Right kidney (tissue), 1 donor: ENCODE data around the gene SFSWAP.
"Not testable (repeated sequence)": the region's sequence is repeated elsewhere in the genome, so short reads cannot be mapped to it uniquely, and the experiment has no call there.

Source experiments
- DNase-seq: peaks from one replicate; pipeline ENCODE4 v3.0.0-alpha.2; 2016

SFSWAP gene

GRCh38 chr12:131701705-131702572 lies 9.0 kb upstream of the SFSWAP start:
- no peak for DNase-seq

GRCh38 chr12:131702573-131702877 lies 8.4 kb upstream of the SFSWAP start:
- DNase-seq = no peak

- no peak for DNase-seq
Measured at GRCh38 chr12:131703161-131703560, 7.7 kb upstream of the SFSWAP start.

GRCh38 chr12:131704509-131704908 lies 6.4 kb upstream of the SFSWAP start:
- no peak for DNase-seq

DNA sequence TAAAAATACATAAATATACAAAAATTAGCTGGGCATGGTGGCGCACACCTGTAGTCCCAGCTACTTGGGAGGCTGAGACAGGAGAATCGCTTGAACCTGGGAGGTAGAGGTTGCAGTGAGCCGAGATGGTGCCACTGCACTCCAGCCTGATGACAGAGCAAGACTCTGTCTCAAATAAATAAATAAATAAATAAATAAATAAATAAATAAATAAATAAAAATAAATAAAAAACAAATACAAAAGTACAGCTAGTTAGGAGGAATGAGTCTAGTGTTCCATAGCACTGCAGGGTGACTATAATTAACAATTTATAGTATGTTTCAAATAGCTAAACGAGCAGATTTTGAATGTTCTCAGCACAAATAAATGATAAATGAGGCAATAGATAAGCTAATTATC lies 4.2 kb upstream of the SFSWAP start:
- not testable (repeated sequence) for DNase-seq

- DNase-seq = no peak
Measured at GRCh38 chr12:131709226-131709625, 1.7 kb upstream of the SFSWAP start.

DNA sequence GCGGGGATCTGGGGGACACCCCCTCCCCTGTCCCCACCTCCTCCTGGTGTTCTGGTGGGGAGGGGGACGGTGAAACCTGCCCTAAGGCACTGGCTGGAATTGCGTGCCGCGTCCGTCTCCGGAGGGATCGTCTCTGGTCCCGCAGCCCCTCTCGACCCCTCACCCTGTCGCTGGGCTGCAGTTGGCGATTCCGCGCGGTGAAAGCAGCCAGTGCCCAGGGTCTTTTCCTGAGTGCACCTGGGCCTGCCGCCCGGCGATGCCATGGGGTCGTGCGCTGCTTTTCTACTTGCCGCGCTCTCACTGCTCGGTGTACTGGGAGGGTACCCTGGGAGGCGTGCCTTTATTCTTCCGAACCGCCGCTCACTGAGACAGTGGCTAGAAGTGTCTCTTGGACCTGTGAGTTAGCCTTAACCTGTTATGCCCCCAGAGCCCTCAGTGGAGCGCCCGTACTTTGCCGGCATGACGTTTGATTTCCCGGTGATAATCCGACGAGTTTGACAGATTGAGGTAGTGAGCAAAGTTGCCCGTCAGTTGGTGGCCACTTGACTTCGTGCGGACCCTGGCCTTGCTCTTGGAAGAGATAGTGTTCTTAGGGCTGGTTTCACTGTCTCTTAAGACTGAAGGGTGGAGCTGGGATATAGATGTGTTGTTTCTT lies 788 bp downstream of the SFSWAP start:
- DNase-seq = no peak

GRCh38 chr12:131713349-131713748 lies 2.5 kb downstream of the SFSWAP start:
- DNase-seq = no peak

DNA sequence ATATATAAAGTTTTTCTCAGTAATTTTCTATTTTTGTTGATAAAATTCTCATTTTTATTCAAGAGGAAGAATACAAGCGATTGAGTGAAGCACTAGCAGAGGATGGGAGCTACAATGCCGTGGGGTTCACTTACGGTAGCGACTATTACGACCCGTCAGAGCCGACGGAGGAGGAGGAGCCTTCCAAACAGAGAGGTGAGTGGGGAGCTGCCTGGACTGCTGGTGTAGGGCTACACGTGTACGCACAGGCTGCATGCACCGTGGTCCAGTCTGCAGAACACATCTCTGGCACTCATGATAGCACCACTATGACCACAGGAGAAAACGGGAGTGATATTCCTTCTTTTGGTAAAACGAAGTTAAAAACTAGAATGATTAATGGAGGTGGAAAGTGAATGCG lies 3.9 kb downstream of the SFSWAP start:
- no peak for DNase-seq

DNA sequence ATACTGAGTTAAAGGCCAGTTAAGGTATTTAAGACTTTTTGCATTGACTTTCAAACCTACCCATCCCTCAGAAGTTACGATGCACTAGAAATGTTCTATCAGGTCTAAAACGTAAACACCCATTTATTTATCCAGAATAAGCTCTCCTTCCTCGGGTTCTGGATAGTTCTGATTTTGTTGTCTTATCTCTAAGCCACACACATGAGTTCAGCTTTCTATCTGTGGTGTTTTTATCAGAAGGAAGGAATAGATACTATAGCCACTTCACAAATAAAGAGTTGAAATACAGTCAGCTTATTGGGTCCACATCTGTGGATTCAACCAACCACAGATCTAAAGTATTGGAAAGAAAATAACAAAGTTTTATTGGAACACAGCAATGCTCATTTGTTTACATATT lies 5.4 kb downstream of the SFSWAP start:
- no peak for DNase-seq

DNA sequence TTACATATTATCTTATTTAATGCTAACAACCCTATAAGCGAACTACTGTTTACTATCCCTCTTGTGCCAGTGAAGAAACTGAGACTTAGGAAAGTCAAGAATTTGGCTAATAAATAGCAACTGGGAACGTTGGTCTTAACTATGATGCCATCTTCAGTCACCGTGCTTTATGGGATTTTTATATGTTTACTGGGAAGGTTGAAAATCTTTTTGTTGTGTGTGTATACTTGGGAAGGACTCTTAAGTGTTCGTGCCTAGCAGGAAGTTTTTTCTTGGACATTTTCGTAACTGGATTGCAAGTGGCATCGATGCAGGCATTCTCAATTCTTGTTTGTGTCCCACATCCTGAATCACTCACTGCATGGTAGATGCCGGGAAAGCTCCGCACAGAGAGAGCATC lies 9.4 kb downstream of the SFSWAP start:
- DNase-seq = no peak

- DNase-seq = no peak
Measured at GRCh38 chr12:131720921-131721320, 10.0 kb downstream of the SFSWAP start.

GRCh38 chr12:131721548-131721947 lies 10.7 kb downstream of the SFSWAP start:
- no peak for DNase-seq

DNA sequence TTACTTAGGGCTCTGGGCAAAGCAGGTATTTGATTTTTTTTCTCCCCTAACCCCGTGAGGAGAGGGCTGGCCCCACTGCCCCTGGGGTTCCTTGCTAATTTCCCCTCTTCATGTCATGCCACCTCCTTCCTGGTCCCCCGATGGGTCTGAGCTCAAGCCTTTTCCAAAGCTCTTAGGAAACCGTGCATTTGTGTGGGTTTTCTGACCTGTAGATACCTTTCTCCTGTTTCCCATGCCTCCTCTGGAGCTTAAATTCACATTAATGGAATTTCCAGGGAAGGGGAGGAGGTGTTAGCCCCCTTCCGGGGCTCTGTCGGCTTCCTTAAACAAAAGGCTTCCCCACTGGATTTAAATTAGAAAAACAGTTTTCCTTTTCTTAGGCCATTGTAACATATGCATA lies 12.6 kb downstream of the SFSWAP start:
- no peak for DNase-seq

DNA sequence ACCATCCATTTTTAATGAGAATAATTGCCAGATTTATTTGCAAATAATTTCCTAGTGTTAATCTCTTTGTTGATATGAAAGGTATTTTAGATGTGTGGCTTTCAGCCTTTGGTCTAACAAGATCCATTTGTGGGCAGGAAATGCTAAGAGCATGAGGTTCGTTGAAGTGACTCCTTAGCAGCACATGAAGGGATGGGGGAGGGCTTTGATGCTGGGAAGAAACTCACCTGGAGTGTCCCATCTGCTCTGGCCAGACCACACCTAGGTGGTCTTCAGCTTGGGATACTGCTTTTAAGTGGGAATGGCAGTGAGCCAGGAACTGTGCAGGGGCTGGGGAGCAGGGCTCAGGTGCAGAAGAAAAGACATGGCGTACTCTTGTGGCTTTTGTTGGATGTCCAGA lies 13.6 kb downstream of the SFSWAP start:
- DNase-seq = no peak

DNA sequence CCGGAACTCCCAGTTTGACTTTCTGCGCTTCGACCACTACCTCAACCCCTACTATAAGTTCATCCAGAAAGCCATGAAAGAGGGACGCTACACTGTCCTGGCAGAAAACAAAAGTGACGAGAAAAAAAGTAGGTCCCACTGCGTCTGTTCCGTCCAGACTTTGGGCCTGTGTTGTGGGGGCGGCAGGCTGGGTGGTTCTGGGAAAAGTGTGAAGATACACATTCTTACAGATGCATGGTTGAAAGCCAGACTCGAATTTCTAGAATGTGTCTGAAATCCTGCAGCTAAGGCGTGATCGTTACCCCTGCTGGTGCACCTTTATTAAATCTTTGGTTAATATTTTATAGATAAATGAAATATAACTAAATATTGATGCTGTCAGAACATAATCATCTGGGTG lies 14.6 kb downstream of the SFSWAP start:
- DNase-seq = no peak

- no peak for DNase-seq
Measured at GRCh38 chr12:131728720-131729119, 17.8 kb downstream of the SFSWAP start.

DNA sequence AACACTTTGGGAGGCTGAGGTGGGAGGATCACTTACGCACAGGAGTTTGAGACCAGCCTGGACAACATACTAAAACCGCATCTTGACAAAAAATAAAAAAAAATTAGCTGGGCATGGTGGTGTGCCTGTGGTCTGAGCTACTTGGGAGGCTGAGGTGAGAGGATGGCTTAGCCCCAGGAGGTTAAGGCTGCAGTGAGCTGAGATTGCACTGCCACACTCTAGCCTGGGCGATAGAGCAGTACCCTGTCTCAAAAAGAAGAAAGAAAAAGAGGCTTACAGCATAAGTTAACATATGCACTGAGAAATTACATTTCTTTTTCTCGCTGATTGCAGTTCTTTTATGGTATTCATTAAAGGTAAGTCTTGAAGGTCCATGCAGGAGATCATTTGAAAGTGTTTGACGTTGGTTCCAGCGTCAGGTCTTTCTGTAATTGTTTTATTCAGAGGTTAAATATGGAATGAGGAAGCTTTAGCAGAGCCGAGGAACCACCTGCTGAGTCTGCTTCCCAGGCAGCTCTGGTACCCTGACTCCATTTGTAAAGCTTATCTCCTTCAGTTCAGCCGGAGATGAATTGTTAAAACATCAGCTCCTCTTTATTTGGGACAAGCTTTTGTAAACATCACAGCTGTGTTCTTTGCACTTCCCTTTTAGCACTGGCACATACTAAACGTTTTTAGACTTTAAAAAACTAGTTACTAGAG lies 18.5 kb downstream of the SFSWAP start:
- DNase-seq = no peak

DNA sequence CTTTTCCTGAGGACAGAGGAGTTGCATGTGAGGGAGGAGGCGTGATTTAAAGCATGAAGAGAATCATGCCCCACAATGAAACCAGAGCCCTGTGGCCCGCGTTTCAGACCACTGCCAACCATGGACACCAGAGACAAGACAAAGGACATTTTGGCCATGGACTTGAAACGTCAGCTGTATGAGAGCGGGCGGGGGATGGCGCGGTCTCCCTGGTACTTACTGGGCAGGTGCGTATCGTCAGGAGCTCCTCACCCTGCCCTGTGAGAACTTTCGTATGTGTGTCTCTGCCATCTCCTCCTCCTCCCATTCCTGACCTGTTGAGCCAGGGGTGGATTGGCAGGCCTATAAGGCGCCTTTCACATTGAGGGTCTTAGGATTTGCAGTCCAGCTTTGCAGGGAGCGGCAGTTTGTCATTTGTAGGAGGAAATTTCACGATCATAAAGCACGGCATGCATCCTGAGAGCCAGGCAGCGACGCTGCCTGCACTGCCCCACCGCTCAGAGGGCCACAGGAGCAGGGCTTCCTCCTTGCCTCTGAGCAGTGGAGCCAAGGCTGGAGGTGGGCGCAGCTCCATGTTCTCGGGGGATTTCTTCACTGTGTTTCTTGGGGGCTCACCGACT lies 22.2 kb downstream of the SFSWAP start:
- DNase-seq = no peak

DNA sequence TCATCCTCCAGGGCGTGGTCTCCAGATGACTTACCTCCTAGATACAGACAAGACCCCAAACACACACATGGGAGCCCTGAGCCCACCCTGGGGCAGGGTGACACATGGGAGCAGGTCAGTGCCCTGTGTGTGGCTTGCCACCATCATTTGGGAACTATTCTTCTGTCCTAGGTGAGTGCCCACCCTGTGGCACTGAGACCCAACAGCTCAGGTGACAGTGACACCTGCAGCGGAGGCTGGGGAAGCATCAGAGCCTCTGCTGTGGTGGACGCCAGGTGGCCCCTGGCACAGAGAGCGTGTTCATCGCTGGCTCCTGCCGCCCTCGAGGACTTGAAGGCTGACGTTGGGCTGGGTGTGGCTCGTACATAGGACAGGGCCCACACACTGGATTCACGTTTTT lies 23.0 kb downstream of the SFSWAP start:
- DNase-seq = no peak

DNA sequence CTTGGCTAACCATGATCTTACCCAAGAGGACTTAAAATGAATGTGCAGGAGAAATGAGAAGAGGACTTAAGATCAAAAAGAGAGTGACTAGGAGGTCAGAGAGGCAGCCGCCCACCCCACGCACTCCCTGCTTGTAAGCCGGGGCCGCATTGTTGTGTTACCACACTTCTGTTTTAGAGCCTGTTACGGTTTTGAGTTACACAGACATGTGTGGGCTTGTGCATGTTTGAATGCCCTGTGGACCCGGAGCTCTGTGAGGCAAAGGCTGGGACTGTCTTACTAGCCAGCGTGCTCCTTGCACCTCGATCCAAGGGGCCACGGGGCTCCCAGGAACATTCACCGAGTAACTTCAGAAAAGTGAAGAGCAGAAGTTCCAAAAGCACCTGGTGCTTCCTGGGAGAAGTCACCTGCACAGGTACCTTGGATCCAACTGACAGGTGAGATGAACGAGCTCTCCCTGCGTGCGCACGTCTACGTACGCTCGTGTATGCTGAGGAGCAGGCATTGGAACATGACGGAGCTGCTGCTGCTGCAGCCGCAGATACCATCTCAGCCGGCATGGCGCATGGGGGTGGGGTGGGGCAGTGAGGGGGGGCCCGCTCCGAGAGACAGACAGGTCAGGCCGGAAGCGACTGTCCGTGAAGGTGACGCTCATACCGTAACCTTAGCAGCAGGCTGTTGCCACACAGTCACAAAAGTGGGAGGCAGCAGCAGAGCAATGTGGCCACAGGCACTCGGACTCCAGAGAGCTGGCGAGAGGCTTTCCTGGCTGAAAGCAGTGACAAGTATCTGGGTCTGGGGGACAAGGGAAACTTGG lies 23.7 kb downstream of the SFSWAP start:
- no peak for DNase-seq

DNA sequence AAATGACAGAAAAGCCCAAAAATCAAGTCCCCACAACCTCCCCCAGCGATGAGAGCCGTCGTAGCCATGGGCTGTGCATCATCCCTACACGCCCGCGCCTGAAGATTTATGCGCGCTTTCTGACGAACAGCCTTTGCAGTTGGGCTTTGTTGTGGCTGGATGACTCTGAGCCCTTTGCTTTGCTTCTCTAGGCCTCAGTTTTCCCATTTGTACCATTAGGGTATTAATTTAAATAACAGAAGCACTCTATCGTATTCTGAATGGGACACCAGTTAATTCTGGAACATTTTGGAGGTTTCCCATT lies 24.2 kb downstream of the SFSWAP start:
- DNase-seq = no peak
